Fibroblast of skin of right biceps (primary cell): Measurements from ENCODE around the gene TFAP2D.

ENCODE experiments used
- DNase-seq: peaks from one replicate; pipeline ENCODE4 v3.0.0-alpha.2; 2013

TFAP2D gene

DNA sequence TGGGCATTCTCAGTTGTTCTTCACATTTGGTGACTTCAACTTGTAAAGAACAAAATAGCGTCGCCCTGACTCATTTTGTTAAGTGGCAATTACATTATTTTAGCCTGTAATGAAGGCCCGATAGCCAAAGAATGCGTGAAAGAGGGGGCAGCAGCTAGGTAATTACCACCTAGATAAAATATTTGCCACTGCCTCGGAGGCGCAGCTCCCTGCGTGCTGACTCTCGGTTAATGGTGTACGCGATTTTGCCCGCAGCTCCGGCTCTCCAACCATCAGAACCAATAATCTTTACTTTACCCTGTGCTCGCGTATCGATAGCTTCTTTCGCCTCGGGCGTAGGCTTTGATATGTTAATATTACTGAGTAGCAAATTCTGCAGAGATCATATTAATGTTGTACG lies 8.7 kb downstream of the TFAP2D start:
- no peak for DNase-seq

DNA sequence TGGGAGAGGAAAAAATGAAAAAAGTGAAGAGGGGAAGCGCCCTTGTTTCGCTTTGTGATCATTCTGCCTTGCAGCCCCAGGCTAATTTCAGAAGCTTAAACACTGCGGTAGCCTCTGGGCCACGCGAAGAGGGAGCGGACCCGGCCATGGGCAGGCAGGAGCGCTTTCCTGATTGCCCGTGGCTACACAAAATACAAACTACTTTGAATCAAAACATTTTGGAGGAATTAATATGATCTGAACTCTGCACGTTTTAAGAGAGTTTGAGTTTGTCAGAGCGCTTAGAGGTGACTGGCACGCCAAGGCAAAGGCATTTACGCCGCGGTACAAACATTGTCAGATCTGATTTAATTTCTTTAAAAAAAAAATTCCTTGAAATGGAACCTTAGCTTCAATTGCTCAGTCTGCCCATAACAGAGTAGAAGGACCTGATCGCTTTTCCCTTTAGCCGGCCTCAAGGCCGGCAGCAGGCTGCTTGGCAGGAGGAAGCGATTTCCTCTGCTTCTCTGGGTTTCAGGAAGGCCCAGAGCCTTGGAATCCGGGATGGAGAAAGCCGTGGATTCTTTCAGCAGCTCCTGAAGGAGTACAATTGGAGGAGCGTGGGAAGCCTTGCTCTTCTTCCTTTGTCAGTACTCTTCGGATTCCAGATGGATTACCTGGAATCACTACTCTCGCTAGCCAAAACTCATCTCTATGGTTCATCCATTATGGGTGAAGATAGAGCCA lies 9.7 kb downstream of the TFAP2D start:
- no peak for DNase-seq

DNA sequence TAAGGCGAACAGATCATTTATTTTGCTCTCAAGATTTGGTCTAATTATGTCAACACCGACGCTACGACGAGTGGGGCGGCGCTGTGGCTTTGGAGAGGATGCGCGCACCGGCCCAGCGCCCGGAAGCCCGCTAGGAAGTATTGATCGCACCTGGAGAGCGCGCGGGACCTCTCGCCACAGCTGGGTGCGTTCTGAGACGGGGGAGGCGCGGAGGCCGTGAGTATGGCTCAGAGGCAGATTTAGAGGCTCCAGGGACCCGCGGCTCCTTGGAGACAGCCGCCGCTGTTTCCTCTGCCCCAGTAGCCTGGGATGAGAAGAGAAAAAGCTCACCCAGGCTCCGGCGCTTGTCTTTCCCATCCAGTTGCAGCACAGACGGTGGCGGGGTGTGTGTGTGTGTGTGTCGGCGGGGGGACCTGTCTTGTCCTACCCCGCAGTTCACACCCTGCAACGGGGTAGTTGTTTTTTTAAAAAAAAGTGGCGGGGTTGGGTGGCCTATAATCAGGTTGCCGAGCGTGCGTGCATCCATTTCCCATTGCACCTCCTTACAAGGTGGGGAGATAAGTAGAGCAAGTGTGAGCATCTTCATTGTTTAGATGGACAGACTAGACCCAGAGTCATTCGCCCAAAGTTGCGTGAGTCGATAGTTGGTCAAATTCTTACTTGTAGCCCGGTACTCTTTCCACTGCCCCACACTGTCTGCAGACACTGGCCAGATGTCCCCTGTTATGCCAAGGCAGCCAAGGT lies 11.2 kb downstream of the TFAP2D start:
- DNase-seq, result no peak

DNA sequence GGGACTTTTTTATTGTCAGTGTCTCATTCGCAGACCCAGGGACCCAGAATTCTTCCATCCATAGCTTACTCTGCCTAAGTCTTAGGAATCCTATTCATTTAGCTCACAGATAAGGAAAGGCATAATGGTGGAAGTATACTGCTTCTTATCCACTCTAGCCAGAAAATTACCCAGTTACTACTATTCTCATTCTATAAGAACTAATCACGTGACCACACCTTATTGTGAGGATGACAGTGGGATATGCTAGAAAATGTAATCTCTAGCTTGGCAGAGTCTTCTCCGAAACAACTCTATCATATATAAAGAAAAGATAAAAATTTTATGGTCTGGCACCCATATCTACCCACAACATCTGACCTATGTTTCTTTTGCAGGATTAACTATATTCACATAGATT lies 21.2 kb downstream of the TFAP2D start:
- no peak for DNase-seq

DNA sequence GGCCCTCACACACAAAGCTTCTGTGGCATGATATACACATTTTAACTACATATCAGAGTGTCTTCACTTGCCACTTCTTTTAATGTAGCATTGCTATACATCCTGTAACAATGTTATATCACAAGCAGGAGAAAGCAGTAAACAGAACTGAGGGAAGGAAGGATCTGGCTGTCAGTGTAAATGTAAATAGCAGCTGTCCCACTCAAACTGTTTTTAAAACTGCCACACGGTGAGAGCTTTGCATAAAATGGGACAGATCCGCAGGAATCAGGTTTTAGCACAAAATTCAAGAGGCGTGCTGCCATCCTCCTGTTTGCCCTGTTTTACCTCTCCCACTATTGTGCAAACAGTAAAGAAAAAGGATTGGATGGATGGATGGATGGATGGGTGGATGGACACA lies 28.8 kb downstream of the TFAP2D start:
- no peak for DNase-seq

DNA sequence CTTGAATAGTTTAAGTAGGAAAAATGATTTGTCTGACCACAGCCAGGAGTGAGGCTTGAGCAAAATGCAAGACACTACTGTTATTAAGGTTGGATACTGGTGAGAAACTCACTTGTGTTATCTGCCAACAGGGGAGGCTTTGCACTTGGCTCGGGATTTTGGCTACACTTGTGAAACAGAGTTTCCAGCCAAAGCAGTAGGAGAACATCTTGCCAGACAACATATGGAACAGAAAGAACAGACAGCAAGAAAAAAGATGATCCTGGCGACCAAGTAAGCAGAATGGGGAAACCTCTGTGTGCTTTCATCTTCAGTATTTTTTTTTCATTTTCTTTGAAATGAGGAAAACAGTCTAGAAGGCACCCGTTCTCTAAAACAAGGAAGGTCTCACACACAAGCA lies 31.6 kb downstream of the TFAP2D start:
- DNase-seq, result no peak

DNA sequence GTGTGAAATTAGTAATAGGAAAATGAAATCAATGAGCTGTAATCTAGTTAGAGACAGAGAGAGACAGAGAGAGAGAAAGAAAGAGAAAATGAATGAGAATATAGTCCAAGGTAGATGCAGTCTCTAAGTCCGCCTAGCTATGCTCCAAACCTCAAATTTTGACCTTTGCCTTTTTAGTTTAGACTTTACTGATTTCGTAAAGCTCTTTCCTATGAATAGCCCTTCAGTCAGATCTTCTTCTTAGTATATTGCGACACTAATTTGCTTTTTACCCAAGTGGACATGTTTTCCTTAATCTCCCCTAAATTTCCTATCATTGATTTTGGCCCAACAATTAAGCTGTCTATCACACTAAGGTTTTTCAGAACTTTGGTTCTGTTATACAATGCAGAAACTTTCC lies 49.5 kb downstream of the TFAP2D start:
- no peak for DNase-seq

DNA sequence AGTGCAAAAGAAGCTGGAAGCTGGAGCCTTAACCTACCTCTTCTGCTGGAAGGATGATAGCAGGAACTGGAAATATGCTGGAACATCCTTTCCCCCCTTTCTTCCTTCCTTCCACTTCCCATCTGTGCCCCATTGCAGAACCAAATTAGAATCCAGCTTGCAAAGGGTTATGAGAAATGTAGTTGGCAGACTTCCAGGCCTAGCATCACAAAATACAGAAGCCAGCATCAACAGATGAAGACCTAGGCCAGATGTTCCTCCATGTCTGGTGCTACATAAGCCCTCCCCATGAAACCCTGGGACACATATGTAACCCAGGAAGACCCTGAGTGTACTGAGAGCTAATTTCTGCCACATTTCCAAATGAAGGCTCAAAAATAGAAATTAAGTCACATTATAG lies 65.4 kb downstream of the TFAP2D start:
- DNase-seq, result no peak

DNA sequence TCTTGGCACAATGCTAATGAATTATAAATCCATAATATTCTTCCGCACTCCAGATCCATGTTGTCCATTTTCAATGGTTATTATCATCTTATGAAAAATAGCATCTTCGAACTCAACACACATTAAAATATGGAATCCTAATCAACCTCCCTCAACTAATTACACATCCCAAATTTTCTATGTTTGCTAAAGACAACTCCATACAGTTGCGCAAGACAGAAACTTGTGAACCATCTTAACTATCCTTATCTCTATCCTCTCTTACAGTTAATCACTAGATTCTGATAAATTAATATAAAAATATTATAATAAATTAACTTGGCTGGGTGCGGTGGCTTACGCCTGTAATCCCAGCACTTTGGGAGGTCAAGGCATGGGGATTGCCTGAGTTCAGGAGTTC lies 67.1 kb downstream of the TFAP2D start:
- no peak for DNase-seq

DNA sequence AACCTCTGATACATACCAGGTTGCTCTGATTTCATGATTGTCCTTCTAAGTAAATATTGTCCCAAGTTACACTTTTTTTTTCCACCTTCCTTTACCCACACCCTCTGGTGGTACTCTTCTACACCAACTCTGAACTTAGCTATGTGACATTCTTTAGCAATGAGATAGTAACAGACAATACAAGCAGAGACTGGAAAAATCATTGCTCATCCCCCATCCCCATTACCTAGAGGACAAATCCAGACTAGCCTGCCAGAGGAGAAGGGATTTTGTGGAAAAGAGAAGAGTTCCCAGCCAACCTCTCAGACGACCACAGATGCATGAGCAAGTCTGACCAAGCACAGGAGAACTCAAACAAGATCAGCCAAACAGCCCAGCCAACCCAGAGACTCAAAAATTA lies 72.6 kb downstream of the TFAP2D start:
- DNase-seq, result no peak

DNA sequence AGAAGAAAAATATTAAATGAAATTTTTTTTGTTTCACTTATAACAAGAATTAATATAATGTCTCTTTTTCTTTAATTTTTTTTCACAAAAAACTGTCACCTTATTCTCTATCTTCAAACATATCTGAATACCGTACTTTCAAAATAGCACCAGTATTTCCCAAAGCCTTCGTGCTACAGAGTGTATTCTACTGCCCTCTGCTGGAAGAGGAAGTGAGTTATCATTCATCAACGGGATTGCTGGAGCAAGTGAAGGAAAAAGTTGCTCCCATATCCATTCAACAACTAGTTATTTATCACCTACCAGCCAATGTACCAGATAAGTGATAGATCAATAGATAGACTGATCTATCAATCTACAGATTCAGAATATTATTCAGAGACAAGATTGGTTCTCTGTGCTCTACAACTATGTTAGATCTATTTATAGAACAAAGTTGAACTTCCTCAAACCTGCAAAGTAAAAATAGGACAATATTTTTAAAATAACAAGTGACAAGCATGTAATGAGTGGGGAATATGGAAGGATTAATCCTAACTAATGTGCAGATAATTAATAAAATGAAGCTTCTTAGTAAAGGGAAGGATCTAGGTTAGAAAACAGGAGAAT lies 78.7 kb downstream of the TFAP2D start:
- DNase-seq, result peak; percentile 25

DNA sequence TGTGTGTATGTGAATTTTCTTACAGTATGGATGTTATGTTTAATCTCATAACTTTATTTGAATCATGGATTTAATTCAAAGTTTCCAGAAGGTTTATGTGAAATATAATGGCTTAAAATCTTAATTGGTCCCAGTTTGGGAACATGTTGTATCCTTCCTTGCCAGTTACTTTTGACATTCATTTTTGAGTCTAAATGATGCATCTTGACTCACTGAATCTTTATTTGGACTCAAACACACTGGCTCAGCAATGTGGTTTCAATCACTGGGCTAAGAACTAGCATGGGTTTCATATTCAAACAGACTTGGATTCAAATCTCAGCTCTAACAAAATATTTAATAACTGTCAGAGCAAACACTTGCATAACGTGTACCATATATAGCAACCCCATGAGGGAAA lies 79.4 kb downstream of the TFAP2D start:
- no peak for DNase-seq

DNA sequence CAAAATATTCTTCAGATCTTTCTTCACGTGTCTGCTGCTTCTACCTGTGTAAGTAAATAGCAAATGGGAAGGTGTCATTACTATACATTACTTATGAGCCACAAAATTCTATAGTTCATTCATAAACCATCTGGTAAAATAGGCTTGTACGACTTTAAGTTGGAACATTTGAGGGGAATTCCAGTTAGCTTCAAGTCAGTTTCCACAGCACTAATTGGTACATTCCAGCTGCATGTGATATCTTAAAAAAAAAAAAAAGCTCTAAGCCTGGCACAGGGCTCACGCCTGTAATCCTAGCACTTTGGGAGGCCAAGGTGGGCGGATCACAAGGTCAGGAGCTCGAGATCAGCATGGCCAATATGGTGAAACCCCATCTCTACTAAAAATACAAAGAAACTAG lies 82.2 kb downstream of the TFAP2D start:
- no peak for DNase-seq

DNA sequence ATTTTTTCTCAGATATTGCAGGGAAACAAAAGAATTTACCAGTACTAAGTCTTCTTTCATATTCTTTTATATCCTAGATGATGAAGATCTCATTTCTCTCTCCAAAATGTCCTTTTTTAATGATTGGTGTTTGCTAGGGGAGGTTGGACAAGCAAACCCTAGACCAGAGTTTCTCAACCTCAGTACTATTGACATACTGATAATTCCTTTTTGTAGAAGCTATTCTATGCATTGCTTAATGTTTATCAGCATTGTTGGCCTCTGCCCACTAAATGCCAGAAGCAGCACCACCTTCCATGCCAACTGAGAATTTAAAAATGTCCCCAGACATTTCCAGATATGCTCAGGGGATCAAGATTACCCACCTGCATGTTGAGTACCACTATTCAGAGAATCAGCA lies 91.0 kb downstream of the TFAP2D start:
- no peak for DNase-seq

DNA sequence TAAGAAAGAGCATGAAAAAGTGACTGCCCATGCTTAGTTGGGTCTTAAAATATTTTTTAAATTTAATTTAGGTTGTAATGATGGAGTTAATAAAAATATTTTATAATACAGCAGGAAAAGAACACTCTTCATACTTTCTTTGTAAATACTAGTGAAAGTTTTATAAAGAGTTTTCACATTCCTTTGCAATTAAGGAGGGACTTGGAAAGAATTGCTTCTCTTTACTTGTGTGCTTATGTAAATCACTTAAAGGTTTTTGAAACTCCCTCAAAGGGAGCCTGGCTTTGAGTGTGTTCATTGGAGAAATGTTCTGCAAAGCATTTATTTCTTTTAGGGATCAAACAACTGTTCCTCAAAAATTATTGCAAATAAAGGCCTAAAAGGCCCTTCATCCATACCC lies 93.7 kb downstream of the TFAP2D start:
- no peak for DNase-seq

DNA sequence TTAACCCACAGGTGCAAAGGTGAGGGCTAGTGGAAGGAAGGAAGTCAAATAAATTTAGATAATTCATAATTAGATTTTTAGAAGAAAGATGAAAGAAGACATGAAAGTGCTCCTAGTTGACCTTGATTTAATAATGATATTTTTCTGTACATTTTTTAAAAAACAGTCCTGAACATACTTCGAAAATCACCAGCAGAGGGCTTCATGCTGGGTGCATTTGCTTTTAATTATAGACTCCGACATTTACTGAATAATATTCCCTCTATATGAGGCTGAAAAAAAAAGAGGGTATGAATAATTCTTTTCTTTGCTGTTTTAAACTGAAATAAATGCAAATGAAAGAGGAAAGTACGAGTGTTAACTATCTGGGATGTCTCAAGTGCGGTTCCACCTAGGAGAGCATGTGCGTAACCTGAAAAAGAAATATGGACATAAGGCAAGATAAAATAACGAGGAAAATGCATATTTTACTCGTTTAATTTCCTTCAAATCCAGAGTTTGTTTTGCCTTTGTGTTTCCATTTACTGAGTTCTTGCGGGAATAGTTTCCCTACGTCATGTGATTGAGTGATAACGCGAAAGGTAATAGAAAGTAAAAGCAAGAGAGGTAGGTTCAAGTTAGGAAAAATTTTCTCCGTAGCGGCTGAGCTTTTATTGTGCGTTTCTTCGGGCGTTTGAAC lies 102.2 kb downstream of the TFAP2D start:
- DNase-seq, result peak; percentile 7

DNA sequence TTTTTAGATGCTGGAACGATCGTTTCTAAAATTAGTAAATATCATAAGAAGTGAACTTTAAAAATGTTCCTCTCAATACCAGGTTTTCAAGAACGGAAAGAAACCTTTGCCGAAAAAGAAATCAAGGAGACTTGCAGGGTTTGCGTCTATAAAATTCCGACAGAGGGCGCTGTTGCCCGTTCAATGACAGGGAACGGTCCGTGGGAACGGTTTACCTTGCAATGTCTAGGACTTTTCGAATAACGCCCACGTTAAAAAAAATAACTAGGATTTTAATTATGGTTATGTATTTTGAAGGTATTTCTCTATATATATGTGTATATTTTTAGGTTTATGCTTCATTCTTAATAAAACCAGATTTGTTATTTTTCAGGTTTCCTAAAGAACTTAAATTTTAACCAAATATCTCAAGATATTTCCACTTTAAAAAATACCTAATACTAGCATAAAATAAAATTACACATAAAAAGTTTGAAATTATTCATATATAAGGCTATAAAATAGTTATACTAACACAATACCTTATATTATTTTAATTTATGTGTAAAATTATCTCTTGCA lies 102.9 kb downstream of the TFAP2D start:
- peak; percentile 57 for DNase-seq

DNA sequence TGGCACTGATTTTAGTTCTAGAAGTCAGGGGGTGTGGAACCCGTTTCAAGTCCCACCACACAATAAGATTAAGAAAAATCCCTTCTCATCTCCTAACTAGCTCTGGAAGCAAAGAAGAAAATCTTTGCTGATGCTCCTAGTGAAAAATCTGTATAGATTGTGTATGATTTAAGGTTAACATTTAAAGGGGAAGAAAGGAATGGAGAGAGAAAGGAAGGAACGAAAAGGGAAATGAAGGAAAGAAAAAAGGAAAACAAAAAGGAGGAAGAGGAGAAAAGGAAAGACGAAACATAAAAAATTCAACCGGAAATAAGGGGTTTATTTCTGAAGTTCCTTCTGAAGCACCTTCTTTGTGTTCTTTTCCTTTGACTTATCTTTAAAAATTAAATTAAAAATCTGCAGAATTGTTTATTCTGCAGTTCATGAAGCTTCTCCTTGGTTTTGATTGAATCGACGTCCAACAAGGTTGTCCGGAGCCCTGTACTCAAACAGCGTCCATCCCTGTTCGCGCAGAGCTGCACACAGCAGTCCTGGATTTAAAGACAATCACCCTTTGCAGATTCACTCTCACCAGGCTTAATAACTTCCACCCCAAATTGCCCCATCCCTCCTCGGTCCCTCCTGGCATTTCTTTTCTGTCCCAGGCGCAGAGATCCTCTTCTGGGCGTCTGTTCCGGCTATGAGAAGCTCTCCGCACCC lies 103.8 kb downstream of the TFAP2D start:
- DNase-seq, result no peak

DNA sequence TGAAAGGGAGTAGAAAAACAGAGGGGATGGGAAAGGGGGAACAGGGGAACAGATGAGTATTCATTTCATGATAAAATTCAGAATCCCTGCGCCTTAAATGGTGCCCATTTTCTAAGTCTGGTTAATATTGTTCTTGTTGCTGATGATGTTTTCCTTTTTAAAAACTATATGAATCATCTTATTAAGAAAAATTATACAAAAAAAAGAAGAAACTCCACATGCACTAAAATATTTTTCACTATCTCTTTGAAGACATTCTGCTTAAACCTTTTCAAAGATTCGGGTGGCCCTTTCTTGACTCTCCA lies 104.3 kb downstream of the TFAP2D start:
- no peak for DNase-seq

DNA sequence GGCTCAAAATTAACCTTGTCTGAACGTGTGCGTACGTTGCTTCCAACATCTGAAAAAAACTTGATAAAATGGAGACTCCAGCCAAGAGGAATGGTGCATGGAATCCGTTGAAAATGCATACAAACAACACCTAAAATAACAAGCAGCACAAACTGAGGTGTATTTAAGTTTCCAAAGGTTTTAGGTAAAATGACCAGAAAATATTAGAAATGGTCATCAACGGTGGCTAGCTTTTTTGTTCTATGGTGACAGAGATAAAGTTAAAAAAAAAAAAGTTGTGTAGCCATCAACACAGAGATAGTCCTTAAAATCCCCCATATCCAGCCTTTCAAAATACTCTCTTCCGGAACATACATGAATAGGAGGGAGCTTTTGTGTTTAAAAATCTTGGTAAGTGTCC lies 104.7 kb downstream of the TFAP2D start:
- no peak for DNase-seq

DNA sequence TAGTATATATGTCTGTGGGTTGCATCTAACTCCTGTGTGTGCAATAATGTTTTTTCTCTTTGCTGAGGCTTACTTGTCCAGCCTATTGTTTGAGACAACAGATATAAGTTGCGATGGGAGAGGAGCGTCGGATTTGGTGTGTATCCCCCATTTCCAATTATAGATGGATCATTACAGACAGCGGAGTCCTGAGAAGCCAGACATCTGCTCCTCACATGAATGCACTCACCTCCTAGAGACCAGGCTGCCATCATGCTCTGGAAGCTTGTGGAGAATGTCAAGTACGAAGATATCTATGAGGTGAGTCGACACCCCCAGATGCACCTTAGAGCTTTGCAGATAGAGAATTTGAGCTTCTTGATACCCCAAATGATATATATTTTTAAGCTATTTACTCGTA lies 105.3 kb downstream of the TFAP2D start, which contains the start of gene TFAP2B:
Gene TFAP2B, plus strand, starts transcription at position 199 of the 400 bp plus-strand sequence. Its CDS starts 21 bp downstream, at position 220.
- no peak for DNase-seq

DNA sequence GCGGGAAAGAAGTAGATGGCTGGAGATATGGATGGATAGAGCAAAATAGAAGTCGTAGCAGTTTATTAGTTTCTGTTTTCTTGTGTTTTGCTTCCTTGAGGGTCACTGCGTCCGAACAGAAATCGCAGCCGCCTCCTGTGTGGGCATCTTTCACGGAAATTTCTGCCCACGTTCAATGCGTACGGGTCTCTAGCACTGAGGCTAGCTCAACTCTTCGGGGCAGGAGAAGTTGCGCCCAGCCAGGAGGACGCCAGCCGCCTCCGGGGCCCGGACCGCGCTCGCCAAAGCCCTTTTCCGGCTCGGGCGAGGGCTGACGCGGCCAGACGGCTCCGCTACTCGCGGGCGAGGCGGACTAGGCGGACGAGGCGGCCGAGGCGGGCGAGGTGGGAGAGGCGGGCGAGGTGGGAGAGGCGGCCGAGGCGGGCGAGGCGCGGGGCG lies 106.2 kb downstream of the TFAP2D start:
- no peak for DNase-seq
